Measurements from ENCODE around the gene CADM3.

DNA sequence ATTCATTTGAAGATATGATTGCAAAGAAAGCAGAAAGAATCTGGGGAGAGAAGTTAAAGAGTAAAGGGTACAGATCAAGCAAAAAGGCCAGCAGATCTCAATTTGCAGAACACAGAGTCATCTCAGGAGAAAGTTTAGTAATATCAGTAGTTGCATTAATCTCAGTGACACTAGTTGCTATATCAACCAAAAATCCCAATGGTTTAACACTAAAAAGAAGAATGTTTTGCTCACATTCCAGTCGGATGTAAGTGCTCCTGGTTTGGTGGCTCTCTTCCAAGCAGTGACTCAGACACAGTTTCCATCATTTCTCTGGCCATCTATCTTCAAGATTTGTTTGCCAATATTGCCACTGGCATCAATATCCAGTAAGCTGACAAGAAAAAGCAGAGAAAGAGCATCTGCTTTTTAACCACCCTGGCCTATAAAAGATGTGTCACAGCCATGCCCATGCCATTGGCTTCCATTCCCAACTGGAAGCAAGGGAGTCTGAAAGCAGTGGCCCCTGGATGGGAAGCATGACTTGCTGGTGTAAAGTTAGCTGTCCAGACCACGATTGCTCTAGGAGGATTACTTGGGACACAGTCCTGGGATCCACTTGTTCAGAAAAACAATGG, 49.3 kb upstream of the CADM3 start:
- TF ChIP-seq CTCF (IDR thresholded peaks at IDR 0.05) (no peak), POLR2A (IDR thresholded peaks at IDR 0.05) (no peak)

Measured in esophagus squamous epithelium (tissue), 4 donors.